Myometrial cell (primary cell): ENCODE data around the gene PPP1R3G. TPM values are rescaled to one million over a fixed set of nuclear protein-coding genes. Genes with fewer than 3 reads are reported as not detected.

Experiments
- total RNA-seq: library from RNA; depleted of rRNA; stranded (reverse); fragments of >200 nt; gene quantifications from 2 replicates; pipeline ENCODE4 v1.2.3, GENCODE V29; 2015

The PPP1R3G gene
- 1.6 and 2.3 TPM in 2 replicates for total RNA-seq

DNA sequence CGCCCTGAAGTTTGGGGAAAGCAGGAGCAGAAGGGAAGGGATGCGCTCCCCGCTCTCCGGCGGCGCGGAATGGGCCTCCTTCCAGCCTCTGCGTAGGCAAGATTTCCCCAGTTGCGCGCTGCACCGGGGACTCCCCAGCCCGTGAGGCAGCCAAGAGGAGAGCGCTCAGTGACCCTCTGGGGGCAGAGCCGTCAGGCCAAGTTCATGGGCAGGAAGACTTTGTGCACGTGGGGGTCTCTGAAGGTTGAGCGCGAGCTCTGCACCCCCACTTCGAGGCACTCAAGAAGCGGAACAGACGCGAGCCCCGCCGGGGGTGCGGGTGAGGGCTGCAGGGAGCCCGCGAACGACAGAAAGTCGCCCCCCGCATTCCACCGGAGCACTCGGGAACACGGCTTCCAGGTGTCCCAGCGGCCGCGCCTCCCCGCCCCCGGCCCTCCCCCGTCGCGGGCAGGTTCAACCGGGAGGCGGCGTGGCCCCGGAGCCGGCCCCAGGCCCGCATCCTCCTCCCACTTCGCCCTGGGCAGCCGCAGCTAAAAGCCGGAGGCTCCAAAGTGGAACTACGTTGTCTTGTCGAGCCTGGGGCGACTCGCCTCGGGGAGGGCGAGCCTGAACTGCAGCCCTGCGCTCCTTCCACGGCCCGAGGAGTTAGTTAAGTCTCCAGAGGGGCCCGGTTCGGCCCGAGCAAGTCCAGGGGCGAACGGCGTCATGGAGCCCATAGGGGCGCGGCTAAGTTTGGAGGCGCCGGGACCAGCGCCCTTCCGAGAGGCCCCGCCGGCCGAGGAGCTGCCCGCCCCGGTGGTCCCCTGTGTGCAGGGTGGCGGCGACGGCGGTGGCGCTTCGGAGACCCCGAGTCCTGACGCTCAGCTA is at the start of gene PPP1R3G:
Gene PPP1R3G (plus strand): TSS at position 561 of the 867 bp plus-strand sequence. CDS start 145 bp downstream, at position 706.

Other genes with a start within 250 kb of the PPP1R3G start
- 22.0 and 31.7 TPM in 2 replicates for gene RPP40, start 81.3 kb upstream of the PPP1R3G start, total RNA-seq
- gene LYRM4, start 175.6 kb downstream of the PPP1R3G start, total RNA-seq = 20.7 and 24.8 TPM in 2 replicates
- 18.4 and 19.6 TPM in 2 replicates for gene FARS2, start 176.2 kb downstream of the PPP1R3G start, total RNA-seq